Activated CD8-positive, alpha-beta T cell treated with anti-CD3 and anti-CD28 coated beads, Interleukin-2, amount 10 ng/mL, durations not matched to agents 7 days and 5 days (primary cell): ENCODE measurements around the gene ZNF132. TPM values are rescaled to one million over a fixed set of nuclear protein-coding genes. Genes with fewer than 3 reads are reported as not detected.
"Not testable (repeated sequence)": the region's sequence is repeated elsewhere in the genome, so short reads cannot be mapped to it uniquely, and the experiment has no call there.

Experiments used
- ATAC-seq: fragments of 150-1000 bp; cut with Tn5 transposase; one replicate; pipeline ENCODE4 v1.10.0; 2021; ENCODE audit warnings: moderate library complexity
- CTCF ChIA-PET: fragments of 350-600 bp; sonication (Branson Sonifier 250); formaldehyde crosslinking; loops from one replicate; lab custom pipeline; 2021; ENCODE audit warnings: antibody characterized with exemption; lab: Charles Lee
- POLR2A ChIA-PET: fragments of 350-600 bp; sonication (Branson Sonifier 250); formaldehyde crosslinking; loops from one replicate; lab custom pipeline; 2021; ENCODE audit warnings: antibody characterized with exemption; lab: Charles Lee
- DNase-seq: peaks from one replicate; pipeline ENCODE4 v3.0.0-alpha.2; 2020
- H3K27ac Mint-ChIP-seq: one replicate; pipeline ENCODE4 v1.8.0; 2021; ENCODE audit warnings: mild to moderate bottlenecking, mixed read lengths
- H3K27me3 Mint-ChIP-seq: one replicate; pipeline ENCODE4 v1.8.0; 2021; ENCODE audit warnings: low read depth, mixed read lengths
- H3K36me3 Mint-ChIP-seq: one replicate; pipeline ENCODE4 v1.8.0; 2021; ENCODE audit warnings: low read depth, mixed read lengths
- H3K4me1 Mint-ChIP-seq: one replicate; pipeline ENCODE4 v1.8.0; 2021; ENCODE audit warnings: low read depth, mixed read lengths
- H3K4me3 Mint-ChIP-seq: one replicate; pipeline ENCODE4 v1.8.0; 2021; ENCODE audit warnings: mild to moderate bottlenecking, mixed read lengths
- H3K9me3 Mint-ChIP-seq: one replicate; pipeline ENCODE4 v1.8.0; 2022; ENCODE audit warnings: mixed read lengths; ENCODE audit not compliant: insufficient read depth
- total RNA-seq, 2 experiments: library from RNA; stranded (reverse); gene quantifications; one replicate each; pipeline ENCODE4 v1.2.3, GENCODE V29; 2021

Gene ZNF132
- total RNA-seq: 1 to 10 TPM; 5.1 to 6.0 TPM

DNA sequence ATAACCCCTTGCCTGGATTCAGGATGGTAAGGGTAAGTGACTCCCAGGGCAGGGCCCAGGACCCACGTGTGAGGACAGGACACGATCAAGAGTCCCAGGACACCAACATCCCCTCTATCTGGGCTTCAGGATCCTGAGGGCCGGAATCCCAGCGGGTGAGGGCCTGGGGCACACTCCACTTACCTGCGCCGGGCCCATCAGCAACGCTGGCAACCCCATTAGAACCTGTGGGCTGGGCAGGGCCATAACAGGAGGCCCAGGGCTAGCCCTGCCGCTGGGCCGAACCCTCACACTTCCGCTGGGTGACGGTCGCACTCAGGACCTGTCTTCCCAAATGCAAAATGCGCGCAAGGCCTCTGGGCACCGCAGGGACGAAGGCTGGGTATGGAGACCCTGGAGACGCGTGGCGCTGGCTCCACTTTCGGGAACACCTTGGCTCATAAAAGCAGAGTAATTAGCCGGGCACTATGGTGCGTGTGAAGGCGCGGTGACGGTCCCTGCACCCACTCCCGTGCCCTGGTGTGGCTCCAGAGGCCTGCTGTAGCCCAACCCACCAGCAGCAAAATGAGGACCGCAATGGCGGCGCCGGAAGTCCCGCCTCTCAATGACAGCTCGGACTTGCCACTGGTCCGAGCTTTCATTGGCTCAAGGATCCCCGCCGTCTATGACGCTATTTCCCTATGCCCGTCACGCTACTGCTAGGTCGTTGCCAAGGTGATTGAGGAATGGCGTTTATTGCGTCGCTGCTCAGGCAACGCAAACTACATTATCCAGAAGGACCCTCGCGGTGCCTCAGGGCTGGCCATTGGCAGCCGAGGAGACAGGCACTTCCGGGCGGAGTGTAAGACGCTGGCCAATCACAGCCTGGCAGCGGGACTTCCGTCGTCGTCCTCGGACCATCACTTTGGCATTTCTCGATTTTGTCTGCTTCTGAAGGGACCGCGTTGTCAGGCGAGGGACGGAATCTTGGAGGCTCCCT is at the start of gene ZNF132:
TSS of gene ZNF132 (minus strand) at position 578 of the 979 bp plus-strand sequence. CDS start at position 246, 332 bp downstream.
- POLR2A ChIA-PET: interaction anchor here (0.6 to 1.0 kb wide), 5 partner anchors 11 to 80 kb away, joined by 3 to 4 read pairs (median 3); partner anchors contain the start of genes RPS5, ZBTB45, ZNF324B and ZNF584

DNA sequence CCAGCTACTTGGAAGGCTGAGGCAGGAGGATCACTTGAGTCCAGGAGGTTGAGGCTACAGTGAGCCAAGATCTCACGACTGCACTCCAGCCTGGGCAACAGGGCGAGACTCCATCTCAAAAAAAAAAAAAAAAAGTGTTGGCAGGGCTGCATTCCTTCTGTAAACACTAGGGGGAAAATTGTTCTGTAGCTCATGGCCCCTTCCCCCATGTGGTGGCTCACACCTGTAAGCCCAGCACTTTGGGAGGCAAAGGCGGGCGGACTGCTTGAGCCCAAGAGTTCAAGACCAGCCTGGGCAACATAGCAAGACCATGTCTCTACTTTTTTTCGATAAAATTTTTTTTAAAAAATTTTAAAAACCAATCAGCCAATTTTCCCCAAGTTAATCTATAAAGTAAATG is 44.4 kb upstream of the ZNF132 start:
- ATAC-seq, H3K4me3 Mint-ChIP-seq, H3K4me1 Mint-ChIP-seq, DNase-seq, H3K27ac Mint-ChIP-seq, H3K27me3 Mint-ChIP-seq, H3K36me3 Mint-ChIP-seq, H3K9me3 Mint-ChIP-seq: not testable (repeated sequence)
- ChIA-PET POLR2A (interaction anchor here (0.5 kb wide), 1 partner anchor 44 kb away, joined by 3 read pairs; no protein-coding TSS in a partner anchor), CTCF (interaction anchor here (1.5 kb wide), 1 partner anchor 16 kb away, joined by 4 read pairs; no protein-coding TSS in a partner anchor)

More for the DNA sequence above, at the start of gene ZNF132:
- Mint-ChIP-seq H3K4me3 (peak within 1 kb of the TSS; percentile 94), H3K27me3 (no peaks in the 10 kb centered on the region), H3K36me3 (peaks cover 55% of the 10 kb centered on the region), H3K27ac (peak within 1 kb of the TSS; percentile 98), H3K4me1 (peaks cover 34% of the 10 kb centered on the region), H3K9me3 (peaks cover 38% of the 10 kb centered on the region)
- CTCF ChIA-PET: interaction anchor here (0.7 kb wide), 1 partner anchor 37 kb away, joined by 3 read pairs; the partner anchor contains the start of gene ZNF446
- ATAC-seq: peak; percentile 96
- peak; percentile 98 for DNase-seq

DNA sequence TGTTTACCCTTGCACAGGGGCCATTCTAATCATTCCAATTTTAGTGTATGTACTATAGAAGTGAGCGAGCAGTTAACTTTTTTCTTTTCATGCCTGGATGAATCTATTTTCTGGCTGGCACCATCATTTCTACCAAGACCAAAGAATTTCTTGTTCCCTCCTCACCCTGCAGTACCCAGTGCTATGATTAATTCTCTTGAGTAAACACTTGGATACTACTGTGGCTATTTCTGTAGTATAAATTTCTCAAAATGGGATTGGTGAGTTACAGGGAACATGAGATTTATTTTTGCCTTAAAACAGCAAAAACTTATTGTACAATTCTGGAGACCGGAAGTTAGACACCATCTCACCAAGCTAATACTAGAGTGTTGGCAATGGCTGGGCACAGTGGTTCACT is 43.8 kb upstream of the ZNF132 start:
- H3K9me3 Mint-ChIP-seq: no peaks in the 10 kb centered on the region
- DNase-seq (no peak), ATAC-seq (no peak)
- H3K4me1 Mint-ChIP-seq: peaks cover under 1% of the 10 kb centered on the region
- ChIA-PET POLR2A (interaction anchor here (0.5 kb wide), 1 partner anchor 43 kb away, joined by 3 read pairs; no protein-coding TSS in a partner anchor), CTCF (interaction anchor here (1.5 kb wide), 1 partner anchor 16 kb away, joined by 4 read pairs; no protein-coding TSS in a partner anchor)
- H3K27me3 Mint-ChIP-seq: no peaks in the 10 kb centered on the region
- no peaks in the 10 kb centered on the region for H3K36me3 Mint-ChIP-seq
- H3K4me3 Mint-ChIP-seq: no peak overlapping the region
- H3K27ac Mint-ChIP-seq: no peak overlapping the region

DNA sequence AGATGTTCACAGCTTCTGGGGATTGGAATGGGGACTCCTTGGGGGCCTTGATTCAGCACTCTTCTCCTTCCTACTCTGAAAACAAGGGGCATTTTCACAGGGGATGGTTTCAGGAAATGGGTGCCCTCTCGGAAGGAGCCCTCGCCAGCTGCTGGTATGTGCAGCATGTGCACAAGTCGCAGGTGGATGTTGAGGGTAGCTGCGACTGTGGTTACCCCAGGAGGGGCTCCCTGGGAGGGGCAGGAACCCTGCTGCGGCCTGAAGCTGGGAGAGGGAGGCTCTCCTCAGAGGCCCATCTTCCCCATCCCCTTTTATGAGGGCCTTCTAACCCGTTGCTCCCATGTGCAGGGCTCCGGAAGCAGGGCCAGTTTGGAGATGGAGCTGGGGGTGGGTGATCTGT is 42.4 kb upstream of the ZNF132 start:
- H3K27ac Mint-ChIP-seq: peak overlapping the region; percentile 12
- no peak for ATAC-seq
- no peak overlapping the region for H3K4me3 Mint-ChIP-seq
- no peaks in the 10 kb centered on the region for H3K4me1 Mint-ChIP-seq
- ChIA-PET POLR2A (interaction anchor here (0.6 kb wide), 2 partner anchors 25 to 297 kb away, joined by 3 read pairs; no protein-coding TSS in a partner anchor), CTCF (no interaction called here)
- H3K9me3 Mint-ChIP-seq: no peaks in the 10 kb centered on the region
- no peaks in the 10 kb centered on the region for H3K27me3 Mint-ChIP-seq
- H3K36me3 Mint-ChIP-seq: no peaks in the 10 kb centered on the region
- no peak for DNase-seq

DNA sequence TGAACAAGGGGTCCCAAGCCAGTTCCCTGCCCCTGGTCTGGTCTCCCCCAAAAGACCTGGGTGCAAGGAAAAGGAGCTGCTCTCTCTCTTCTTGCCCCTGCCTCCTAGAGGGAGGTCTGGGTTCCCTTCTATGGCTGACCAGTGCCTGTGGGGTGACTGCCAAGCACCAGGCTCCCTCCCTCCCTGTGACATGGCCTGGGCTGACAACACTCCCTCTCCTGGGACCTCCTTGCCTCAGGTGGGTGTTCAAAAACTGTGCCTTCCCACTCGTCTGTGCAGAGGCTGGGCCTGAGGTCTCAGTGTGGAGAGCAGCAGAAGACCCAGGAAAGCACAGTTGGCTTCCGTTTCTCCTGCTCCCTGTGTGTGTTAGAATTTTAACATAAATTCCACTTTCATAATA is 40.9 kb upstream of the ZNF132 start:
- Mint-ChIP-seq H3K27ac (no peak overlapping the region), H3K36me3 (peaks cover 2% of the 10 kb centered on the region)
- POLR2A ChIA-PET: interaction anchor here (0.8 kb wide), 1 partner anchor 103 kb away, joined by 3 read pairs; no protein-coding TSS in a partner anchor

DNA sequence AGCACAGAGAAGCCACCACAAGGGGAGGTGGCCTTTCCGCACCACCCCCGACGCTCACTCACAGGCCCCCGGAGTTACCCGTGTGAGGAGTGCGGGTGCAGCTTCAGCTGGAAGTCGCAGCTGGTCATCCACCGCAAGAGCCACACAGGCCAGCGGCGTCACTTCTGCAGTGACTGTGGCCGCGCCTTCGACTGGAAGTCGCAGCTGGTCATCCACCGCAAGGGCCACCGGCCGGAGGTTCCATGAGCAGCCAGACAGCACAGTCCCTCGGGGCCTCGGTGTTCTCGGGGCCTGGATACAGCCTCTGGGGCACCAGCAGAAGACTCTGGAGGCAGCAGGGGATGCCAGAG is 40.5 kb upstream of the ZNF132 start:
- ATAC-seq: no peak
- CTCF ChIA-PET: no interaction called here

More for the DNA sequence above, 40.9 kb upstream of the ZNF132 start:
- no peak for ATAC-seq
- peaks cover 9% of the 10 kb centered on the region for H3K4me1 Mint-ChIP-seq
- no peak for DNase-seq
- no peaks in the 10 kb centered on the region for H3K9me3 Mint-ChIP-seq
- CTCF ChIA-PET: no interaction called here
- H3K4me3 Mint-ChIP-seq: no peak overlapping the region
- H3K27me3 Mint-ChIP-seq: no peaks in the 10 kb centered on the region

DNA sequence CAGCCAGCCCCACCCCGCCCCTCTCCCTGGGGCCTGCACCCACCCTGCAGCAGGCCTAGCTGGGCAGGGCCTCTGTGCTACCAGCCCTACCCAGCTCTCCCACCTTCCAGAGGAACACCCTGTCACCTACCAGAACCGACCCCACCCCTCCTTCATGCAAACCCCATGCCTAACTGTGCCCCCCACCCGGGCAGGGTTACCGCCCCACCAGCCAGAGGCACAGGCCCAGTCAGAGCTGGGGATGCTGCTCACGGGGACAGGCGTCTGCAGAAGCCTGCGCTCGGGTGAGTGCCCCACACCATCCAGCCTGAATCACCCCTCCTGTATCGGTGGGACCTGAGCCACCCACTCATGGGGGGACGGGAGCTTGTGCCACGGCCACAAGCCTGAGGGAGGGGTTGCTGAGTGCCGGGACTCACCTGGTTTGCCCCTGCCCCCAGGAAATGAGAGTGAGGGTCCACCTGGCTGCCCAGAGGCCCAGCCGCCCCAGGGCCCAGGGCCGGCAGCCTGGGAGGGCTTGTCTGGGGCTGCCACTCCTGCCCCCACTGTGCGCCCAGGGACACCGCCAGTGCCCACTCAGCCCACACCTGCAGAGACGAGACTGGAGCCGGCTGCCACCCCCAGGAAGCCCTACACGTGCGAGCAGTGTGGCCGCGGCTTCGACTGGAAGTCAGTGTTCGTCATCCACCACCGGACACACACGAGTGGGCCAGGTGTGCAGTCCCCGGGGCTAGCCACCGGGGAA is 40.0 kb upstream of the ZNF132 start:
- H3K36me3 Mint-ChIP-seq: peaks cover 2% of the 10 kb centered on the region
- no peak for ATAC-seq
- H3K4me1 Mint-ChIP-seq: peaks cover 15% of the 10 kb centered on the region
- H3K27ac Mint-ChIP-seq: no peak overlapping the region
- no peaks in the 10 kb centered on the region for H3K9me3 Mint-ChIP-seq
- no peak overlapping the region for H3K4me3 Mint-ChIP-seq
- H3K27me3 Mint-ChIP-seq: no peaks in the 10 kb centered on the region
- CTCF ChIA-PET: no interaction called here
- POLR2A ChIA-PET: interaction anchor here (0.8 kb wide), 1 partner anchor 103 kb away, joined by 3 read pairs; no protein-coding TSS in a partner anchor
- no peak for DNase-seq

More for the DNA sequence above, 40.5 kb upstream of the ZNF132 start:
- Mint-ChIP-seq H3K27me3 (no peaks in the 10 kb centered on the region), H3K9me3 (no peaks in the 10 kb centered on the region), H3K4me1 (peaks cover 9% of the 10 kb centered on the region), H3K36me3 (peaks cover 2% of the 10 kb centered on the region), H3K4me3 (no peak overlapping the region), H3K27ac (no peak overlapping the region)
- no peak for DNase-seq
- POLR2A ChIA-PET: interaction anchor here (0.8 kb wide), 1 partner anchor 103 kb away, joined by 3 read pairs; no protein-coding TSS in a partner anchor

DNA sequence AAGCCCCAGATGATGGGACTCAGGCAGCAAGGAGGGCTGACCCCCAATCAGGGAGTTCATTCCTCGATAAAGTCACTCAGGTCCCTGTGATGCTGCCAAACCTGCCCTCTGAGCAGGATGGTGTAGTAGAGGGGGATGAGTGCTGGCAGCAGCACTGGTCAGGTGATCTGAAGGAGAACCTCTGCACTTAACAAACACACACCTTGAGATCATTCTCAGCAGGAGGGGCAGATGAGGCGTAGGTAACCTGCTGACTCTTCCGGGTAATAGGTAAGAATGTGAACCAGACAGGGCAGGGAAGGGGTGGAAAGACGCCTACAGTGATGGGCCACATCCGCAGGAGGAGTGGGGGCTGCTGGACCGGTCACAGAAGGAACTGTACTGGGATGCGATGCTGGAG is 39.4 kb upstream of the ZNF132 start:
- DNase-seq (no peak), ATAC-seq (no peak)
- no peaks in the 10 kb centered on the region for H3K9me3 Mint-ChIP-seq
- CTCF ChIA-PET: no interaction called here
- POLR2A ChIA-PET: no interaction called here
- H3K27ac Mint-ChIP-seq: peak overlapping the region; percentile 49
- H3K36me3 Mint-ChIP-seq: peaks cover 2% of the 10 kb centered on the region
- no peak overlapping the region for H3K4me3 Mint-ChIP-seq
- H3K27me3 Mint-ChIP-seq: no peaks in the 10 kb centered on the region
- H3K4me1 Mint-ChIP-seq: peaks cover 21% of the 10 kb centered on the region

DNA sequence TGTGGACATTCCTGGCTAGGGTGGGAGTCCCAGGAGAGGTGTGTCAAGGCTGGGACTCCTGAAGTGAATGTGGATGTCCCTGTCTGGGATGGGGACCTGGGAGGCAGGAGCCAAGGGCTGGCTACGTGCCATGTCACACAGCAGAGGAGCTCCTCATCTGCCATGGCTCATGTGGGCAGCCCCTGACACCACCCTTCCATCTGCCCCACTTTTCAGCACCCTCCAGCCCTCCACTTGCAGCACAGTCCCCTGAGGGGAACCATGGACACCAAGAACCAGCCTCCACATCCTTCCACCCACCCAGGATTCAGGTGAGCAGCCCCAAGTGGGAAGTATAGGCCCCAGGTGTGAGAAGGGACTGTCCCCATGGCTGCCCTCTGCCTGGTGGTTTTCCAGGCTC is 37.9 kb upstream of the ZNF132 start:
- Mint-ChIP-seq H3K9me3 (no peaks in the 10 kb centered on the region), H3K36me3 (peaks cover 8% of the 10 kb centered on the region), H3K4me3 (no peak overlapping the region), H3K27ac (peak overlapping the region; percentile 100), H3K27me3 (no peaks in the 10 kb centered on the region), H3K4me1 (peaks cover 26% of the 10 kb centered on the region)
- ChIA-PET CTCF (interaction anchor here (3.7 kb wide), 1 partner anchor 36 kb away, joined by 12 read pairs; no protein-coding TSS in a partner anchor), POLR2A (interaction anchor here (0.5 to 0.6 kb wide), 2 partner anchors 17 to 149 kb away, joined by 3 to 5 read pairs; no protein-coding TSS in a partner anchor)
- DNase-seq: no peak
- ATAC-seq: no peak

DNA sequence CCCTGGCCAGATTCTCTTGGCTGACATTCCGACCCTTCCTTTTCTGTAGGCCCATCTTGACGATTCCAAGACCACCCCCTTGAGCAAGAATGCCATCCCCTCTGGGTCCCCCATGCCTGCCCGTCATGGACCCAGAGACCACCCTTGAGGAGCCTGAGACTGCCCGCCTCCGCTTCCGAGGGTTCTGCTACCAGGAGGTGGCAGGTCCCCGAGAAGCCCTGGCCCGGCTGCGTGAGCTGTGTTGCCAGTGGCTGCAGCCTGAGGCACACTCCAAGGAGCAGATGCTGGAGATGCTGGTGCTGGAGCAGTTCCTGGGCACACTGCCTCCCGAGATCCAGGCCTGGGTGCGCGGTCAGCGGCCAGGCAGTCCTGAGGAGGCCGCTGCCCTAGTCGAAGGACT is 37.2 kb upstream of the ZNF132 start:
- ChIA-PET POLR2A (interaction anchor here (0.5 to 1.0 kb wide), 3 partner anchors 16 to 37 kb away, joined by 4 to 5 read pairs (median 4); no protein-coding TSS in a partner anchor), CTCF (interaction anchor here (3.7 kb wide), 1 partner anchor 36 kb away, joined by 12 read pairs; no protein-coding TSS in a partner anchor)
- H3K27me3 Mint-ChIP-seq: no peaks in the 10 kb centered on the region
- DNase-seq: peak; percentile 20
- H3K4me1 Mint-ChIP-seq: peaks cover 26% of the 10 kb centered on the region
- peak overlapping the region; percentile 91 for H3K4me3 Mint-ChIP-seq
- H3K27ac Mint-ChIP-seq: peak overlapping the region; percentile 100
- H3K9me3 Mint-ChIP-seq: no peaks in the 10 kb centered on the region
- peaks cover 14% of the 10 kb centered on the region for H3K36me3 Mint-ChIP-seq
- ATAC-seq: no peak
